CD14-positive monocyte (primary cell): ENCODE data around the gene ITPR1. TPM values are rescaled to one million over a fixed set of nuclear protein-coding genes. Genes with fewer than 3 reads are reported as not detected.

Source experiments
- DNase-seq, 3 donors: peaks; one replicate each; pipeline ENCODE4 v3.0.0-alpha.2; 2011 to 2022
- H2AFZ ChIP-seq: 2 replicates; pipeline ENCODE4 v1.6.0; 2012; ENCODE audit warnings: mild to moderate bottlenecking, low read depth, low read length, inconsistent platforms; ENCODE audit not compliant: insufficient read depth, poor library complexity, severe bottlenecking
- H3K27ac ChIP-seq, 2 donors: 1 replicate in 1 of 2; 2 replicates in 1 of 2; pipeline ENCODE4 v1.5.1; 2012 to 2013; ENCODE audit warnings: low read length in 2 of 2, control low read depth in 1 of 2, inconsistent platforms in 1 of 2, low read depth in 1 of 2, mild to moderate bottlenecking in 1 of 2
- H3K27me3 ChIP-seq, 2 donors: one replicate each; pipeline versions ENCODE4 v1.6.0 to v1.6.1; 2011 to 2013; ENCODE audit warnings: low read length in 2 of 2; ENCODE audit not compliant: control insufficient read depth in 2 of 2, insufficient read depth in 2 of 2
- H3K36me3 ChIP-seq, 2 donors: replicated peaks in 1 of 2; 1 replicate in 1 of 2; 2 replicates in 1 of 2; pipeline versions ENCODE4 v1.5.1 to v1.6.1; 2012 to 2013; ENCODE audit warnings: low read length in 2 of 2, control low read depth in 1 of 2, inconsistent platforms in 1 of 2, mild to moderate bottlenecking in 1 of 2; ENCODE audit not compliant: insufficient read depth in 2 of 2, control insufficient read depth in 1 of 2
- H3K4me1 ChIP-seq, 2 donors: 1 replicate in 1 of 2; 2 replicates in 1 of 2; pipeline versions ENCODE4 v1.5.1 to v1.6.1; 2012 to 2013; ENCODE audit warnings: low read length in 2 of 2, control low read depth in 1 of 2, inconsistent platforms in 1 of 2, mild to moderate bottlenecking in 1 of 2, moderate library complexity in 1 of 2; ENCODE audit not compliant: insufficient read depth in 2 of 2, control insufficient read depth in 1 of 2
- H3K4me2 ChIP-seq: replicated peaks from 2 replicates; pipeline ENCODE3; 2012; ENCODE audit warnings: low read length, moderate library complexity, mild to moderate bottlenecking; ENCODE audit not compliant: poor library complexity, severe bottlenecking; ENCODE audit errors: extremely low read depth
- H3K4me3 ChIP-seq, 3 experiments: fragments of 200-600 bp in 1 of 3; sonication (generic) in 1 of 3; replicated peaks in 1 of 3; 1 replicate in 2 of 3; 2 replicates in 1 of 3; pipeline ENCODE4 v1.5.1; 2011 to 2013; ENCODE audit warnings: low read length in 3 of 3, mild to moderate bottlenecking in 3 of 3, control low read depth in 2 of 3, low read depth in 2 of 3, inconsistent platforms in 1 of 3, moderate library complexity in 1 of 3
- H3K79me2 ChIP-seq: 2 replicates; pipeline ENCODE4 v1.6.0; 2012; ENCODE audit warnings: mild to moderate bottlenecking, control low read depth, inconsistent platforms, low read length, moderate library complexity; ENCODE audit not compliant: insufficient read depth
- H3K9ac ChIP-seq: 2 replicates; pipeline ENCODE4 v1.6.0; 2017; ENCODE audit warnings: low read length, mild to moderate bottlenecking; ENCODE audit not compliant: insufficient read depth, poor library complexity, severe bottlenecking
- H3K9me3 ChIP-seq, 2 donors: replicated peaks in 1 of 2; 1 replicate in 1 of 2; 2 replicates in 1 of 2; pipeline versions ENCODE4 v1.5.1 to v1.6.1; 2012 to 2013; ENCODE audit warnings: low read length in 2 of 2, control low read depth in 1 of 2; ENCODE audit not compliant: control insufficient read depth in 1 of 2, insufficient read depth in 1 of 2
- H4K20me1 ChIP-seq: 2 replicates; pipeline ENCODE4 v1.6.0; 2012; ENCODE audit warnings: mild to moderate bottlenecking, low read length, control low read depth, moderate library complexity; ENCODE audit not compliant: insufficient read depth
- H3K27ac Mint-ChIP-seq, 7 donors: one replicate each; pipeline ENCODE4 v1.8.0; 2020; ENCODE audit warnings: mild to moderate bottlenecking in 7 of 7, mixed read lengths in 7 of 7, moderate library complexity in 6 of 7, inconsistent platforms in 2 of 7
- H3K27me3 Mint-ChIP-seq, 3 donors: one replicate each; pipeline ENCODE4 v1.8.0; 2021 to 2022; ENCODE audit warnings: low read depth in 3 of 3, mild to moderate bottlenecking in 3 of 3, mixed read lengths in 3 of 3, moderate library complexity in 3 of 3, inconsistent platforms in 1 of 3
- H3K36me3 Mint-ChIP-seq, 2 donors: one replicate each; pipeline ENCODE4 v1.8.0; 2020; ENCODE audit warnings: mixed read lengths in 2 of 2, inconsistent platforms in 1 of 2, mild to moderate bottlenecking in 1 of 2
- H3K4me1 Mint-ChIP-seq: one replicate; pipeline ENCODE4 v1.8.0; 2020; ENCODE audit warnings: mild to moderate bottlenecking, mixed read lengths
- H3K4me3 Mint-ChIP-seq, 2 donors: one replicate each; pipeline ENCODE4 v1.8.0; 2020; ENCODE audit warnings: mild to moderate bottlenecking in 2 of 2, mixed read lengths in 2 of 2, moderate library complexity in 1 of 2
- H3K9me3 Mint-ChIP-seq, 7 donors: one replicate each; pipeline ENCODE4 v1.8.0; 2020 to 2022; ENCODE audit warnings: mixed read lengths in 7 of 7, mild to moderate bottlenecking in 6 of 7, moderate library complexity in 6 of 7, inconsistent platforms in 2 of 7
- CTCF ChIP-seq: fragments of 200-600 bp; IDR thresholded peaks from one replicate; pipeline ENCODE4 v1.8.0; 2022; ENCODE audit warnings: antibody characterized with exemption, mild to moderate bottlenecking
- WGBS: methylation state at CpG from one replicate; pipeline ENCODE4 v1.1.5; 2013; ENCODE audit warnings: missing lambda C conversion rate; ENCODE audit not compliant: insufficient coverage; 5-methylcytosine and 5-hydroxymethylcytosine counted together
- intact Hi-C, 2 donors: fragments of 100-400 bp; cut with micrococcal nuclease; formaldehyde crosslinking; loops; one replicate each; pipeline versions ENCODE4 v1.15.0 to v1.15.1; 2023
- polyA plus RNA-seq, 3 donors: library from polyadenylated mRNA; depleted of rRNA in 1 of 3; unstranded in 2 of 3; stranded (reverse) in 1 of 3; fragments of 300-500 nt in 2 of 3; fragments of >200 nt in 1 of 3; fragmentation: Illumina TruSeq in 2 of 3; gene quantifications; 1 replicate in 2 of 3; 2 replicates in 1 of 3; pipeline ENCODE4 v1.2.3, GENCODE V29; 2012 to 2021

The ITPR1 gene
- polyA plus RNA-seq, 3 donors, result 3.2 to 21.1 (median 7.1) TPM

- peak overlapping the region in 2 of 3 experiments; percentile 19 to 67 for H3K4me3 ChIP-seq
- peak overlapping the region; percentile 33 for H3K9ac ChIP-seq
- peaks cover 54% of the 10 kb centered on the region for H3K79me2 ChIP-seq
- H3K4me1 ChIP-seq, result peaks cover 83 to 86% of the 10 kb centered on the region in 2 donors
- no peaks in the 10 kb centered on the region for H3K9me3 Mint-ChIP-seq
- DNase-seq, result peak in 2 of 3 donors; percentile 53 to 73
- intact Hi-C loops, result no loop called here
- H3K4me1 Mint-ChIP-seq, result peaks cover 87% of the 10 kb centered on the region
- 0% methylated on average over 2 of the region's 5 CpGs for WGBS
- no peaks in the 10 kb centered on the region for H4K20me1 ChIP-seq
- peak overlapping the region; percentile 90 to 98 (median 94) for H3K27ac Mint-ChIP-seq
- H3K4me3 Mint-ChIP-seq, result peak overlapping the region; percentile 66 to 70
- peak overlapping the region; percentile 76 for H2AFZ ChIP-seq
- TF ChIP-seq CTCF, result no peak
- peak overlapping the region; percentile 78 for H3K4me2 ChIP-seq
- peaks cover 0 to 2% (median 0%) of the 10 kb centered on the region in 3 donors for H3K27me3 Mint-ChIP-seq
- H3K9me3 ChIP-seq, result no peaks in the 10 kb centered on the region
- H3K27me3 ChIP-seq, result no peaks in the 10 kb centered on the region
- peak overlapping the region; percentile 82 to 93 for H3K27ac ChIP-seq
- H3K36me3 ChIP-seq, result no peaks in the 10 kb centered on the region
- peaks cover 15 to 17% of the 10 kb centered on the region in 2 donors for H3K36me3 Mint-ChIP-seq
These were observed 27.1 kb downstream of the ITPR1 start for GRCh38 chr3:4520033-4520816.

- H3K4me1 ChIP-seq, result peaks cover 95% of the 10 kb centered on the region in 2 donors
- no peak overlapping the region for H3K27ac Mint-ChIP-seq
- TF ChIP-seq CTCF, result no peak
- H3K36me3 ChIP-seq, result no peaks in the 10 kb centered on the region
- no peak overlapping the region for H2AFZ ChIP-seq
- DNase-seq, result no peak
- 100% methylated on average over 3 of the region's 7 CpGs for WGBS
- H3K36me3 Mint-ChIP-seq, result peaks cover 15 to 23% of the 10 kb centered on the region in 2 donors
- no peaks in the 10 kb centered on the region for H3K9me3 ChIP-seq
- H4K20me1 ChIP-seq, result no peaks in the 10 kb centered on the region
- no peak overlapping the region for H3K4me3 Mint-ChIP-seq
- peaks cover 54% of the 10 kb centered on the region for H3K79me2 ChIP-seq
- H3K27ac ChIP-seq, result no peak overlapping the region
- H3K9ac ChIP-seq, result no peak overlapping the region
- no peak overlapping the region for H3K4me2 ChIP-seq
- no peak overlapping the region for H3K4me3 ChIP-seq
- peaks cover 96% of the 10 kb centered on the region for H3K4me1 Mint-ChIP-seq
- no peaks in the 10 kb centered on the region for H3K9me3 Mint-ChIP-seq
- no peaks in the 10 kb centered on the region for H3K27me3 ChIP-seq
- intact Hi-C loops, result no loop called here
- peaks cover 0 to 2% (median 0%) of the 10 kb centered on the region in 3 donors for H3K27me3 Mint-ChIP-seq
These were observed 29.8 kb downstream of the ITPR1 start for GRCh38 chr3:4522947-4523346.
